Measurements from ENCODE around the gene SCNN1A. TPM values are rescaled to one million over a fixed set of nuclear protein-coding genes. Genes with fewer than 3 reads are reported as not detected.

Gene SCNN1A
- total RNA-seq, 1 experiment from 2014 or later: 136 TPM

GRCh38 chr12:6360578-6361490, 14.5 kb downstream of the SCNN1A start:
- no peak overlapping the region for H3K4me3 Mint-ChIP-seq (ENCODE audit: unreplicated experiment)
- DNase-seq (ENCODE audit: unreplicated experiment): no peak
- BruUV-seq (replicated peaks): no TSS peak
- H3K4me1 Mint-ChIP-seq (ENCODE audit: insufficient read depth, unreplicated experiment): peaks cover 32% of the 10 kb centered on the region
- ChIA-PET CTCF (interaction anchor here (0.5 to 1.5 kb wide), 4 partner anchors 14 to 201 kb away, joined by 3 to 5 read pairs (median 3); partner anchors contain the start of gene SCNN1A), POLR2A (interaction anchor here (0.7 to 1.0 kb wide), 5 partner anchors 10 to 17 kb away, joined by 3 to 5 read pairs (median 3); partner anchors contain the start of gene SCNN1A)
- no peak for TF ChIP-seq CTCF (IDR thresholded peaks at IDR 0.05; ENCODE audit: unreplicated experiment)
- no peaks in the 10 kb centered on the region for H3K27me3 Mint-ChIP-seq (ENCODE audit: insufficient read depth, unreplicated experiment)
- intact Hi-C loops (cut with micrococcal nuclease): no loop called here
- H3K9me3 Mint-ChIP-seq (ENCODE audit: unreplicated experiment): no peaks in the 10 kb centered on the region
- H3K36me3 Mint-ChIP-seq (ENCODE audit: insufficient read depth, unreplicated experiment): peaks cover 86% of the 10 kb centered on the region
- H3K27ac Mint-ChIP-seq (ENCODE audit: low read depth, unreplicated experiment): peak overlapping the region; percentile 79

GRCh38 chr12:6360080-6360571, 15.2 kb downstream of the SCNN1A start:
- intact Hi-C loops (cut with micrococcal nuclease): no loop called here
- no peak overlapping the region for H3K27ac Mint-ChIP-seq (ENCODE audit: low read depth, unreplicated experiment)
- no peak for TF ChIP-seq CTCF (IDR thresholded peaks at IDR 0.05; ENCODE audit: unreplicated experiment)
- H3K4me3 Mint-ChIP-seq (ENCODE audit: unreplicated experiment): no peak overlapping the region
- ChIA-PET POLR2A (interaction anchor here (0.7 to 1.2 kb wide), 3 partner anchors 11 to 16 kb away, joined by 3 to 4 read pairs (median 3); partner anchors contain the start of gene SCNN1A), CTCF (interaction anchor here (1.5 kb wide), 1 partner anchor 15 kb away, joined by 3 read pairs; the partner anchor contains the start of gene SCNN1A)
- no peaks in the 10 kb centered on the region for H3K27me3 Mint-ChIP-seq (ENCODE audit: insufficient read depth, unreplicated experiment)
- BruUV-seq (replicated peaks): no TSS peak
- no peaks in the 10 kb centered on the region for H3K9me3 Mint-ChIP-seq (ENCODE audit: unreplicated experiment)
- peaks cover 87% of the 10 kb centered on the region for H3K36me3 Mint-ChIP-seq (ENCODE audit: insufficient read depth, unreplicated experiment)
- DNase-seq (ENCODE audit: unreplicated experiment): no peak
- H3K4me1 Mint-ChIP-seq (ENCODE audit: insufficient read depth, unreplicated experiment): peaks cover 32% of the 10 kb centered on the region

- POLR2A ChIA-PET: interaction anchor here (0.8 to 1.6 kb wide), 5 partner anchors 10 to 16 kb away, joined by 3 to 8 read pairs (median 4); partner anchors contain the start of gene SCNN1A
- TF ChIP-seq CTCF (IDR thresholded peaks at IDR 0.05; ENCODE audit: unreplicated experiment): no peak
- no peaks in the 10 kb centered on the region for H3K9me3 Mint-ChIP-seq (ENCODE audit: unreplicated experiment)
- H3K36me3 Mint-ChIP-seq (ENCODE audit: insufficient read depth, unreplicated experiment): peaks cover 96% of the 10 kb centered on the region
- intact Hi-C loops (cut with micrococcal nuclease): no loop called here
- no peaks in the 10 kb centered on the region for H3K27me3 Mint-ChIP-seq (ENCODE audit: insufficient read depth, unreplicated experiment)
- TSS peak; percentile 6 for BruUV-seq (replicated peaks)
- peaks cover 27% of the 10 kb centered on the region for H3K4me1 Mint-ChIP-seq (ENCODE audit: insufficient read depth, unreplicated experiment)
- CTCF ChIA-PET: interaction anchor here (1.3 to 1.4 kb wide), 2 partner anchors 15 kb away, joined by 3 read pairs; no protein-coding TSS in a partner anchor
- H3K27ac Mint-ChIP-seq (ENCODE audit: low read depth, unreplicated experiment): no peak overlapping the region
- H3K4me3 Mint-ChIP-seq (ENCODE audit: unreplicated experiment): no peak overlapping the region
- DNase-seq (ENCODE audit: unreplicated experiment): no peak
Observed at GRCh38 chr12:6358881-6359280, 16.5 kb downstream of the SCNN1A start.

- TF ChIP-seq CTCF (IDR thresholded peaks at IDR 0.05; ENCODE audit: unreplicated experiment): no peak
- ChIA-PET CTCF (interaction anchor here (0.6 to 1.5 kb wide), 2 partner anchors 10 to 132 kb away, joined by 3 to 5 read pairs; no protein-coding TSS in a partner anchor), POLR2A (interaction anchor here (0.8 to 2.2 kb wide), 9 partner anchors 8 to 20 kb away, joined by 3 to 14 read pairs (median 8); partner anchors contain the start of genes SCNN1A and TNFRSF1A)
- H3K9me3 Mint-ChIP-seq (ENCODE audit: unreplicated experiment): no peaks in the 10 kb centered on the region
- H3K36me3 Mint-ChIP-seq (ENCODE audit: insufficient read depth, unreplicated experiment): peaks cover 100% of the 10 kb centered on the region
- H3K27ac Mint-ChIP-seq (ENCODE audit: low read depth, unreplicated experiment): no peak overlapping the region
- no peak for DNase-seq (ENCODE audit: unreplicated experiment)
- intact Hi-C loops (cut with micrococcal nuclease): no loop called here
- H3K4me1 Mint-ChIP-seq (ENCODE audit: insufficient read depth, unreplicated experiment): peaks cover 11% of the 10 kb centered on the region
- no peak overlapping the region for H3K4me3 Mint-ChIP-seq (ENCODE audit: unreplicated experiment)
- no TSS peak for BruUV-seq (replicated peaks)
- no peaks in the 10 kb centered on the region for H3K27me3 Mint-ChIP-seq (ENCODE audit: insufficient read depth, unreplicated experiment)
Observed at GRCh38 chr12:6356374-6356820, 19.0 kb downstream of the SCNN1A start.

Measured in MCF 10A (cell line).